Hepatocyte (in vitro differentiated cells): Measurements from ENCODE around the gene NSUN2. TPM values are rescaled to one million over a fixed set of nuclear protein-coding genes. Genes with fewer than 3 reads are reported as not detected.

Experiments
- DNase-seq: peaks from one replicate; pipeline ENCODE4 v3.0.0-alpha.2; 2016; ENCODE audit warnings: low spot score
- H2AFZ ChIP-seq: fragments of 200-600 bp; sonication (generic); 2 replicates; pipeline ENCODE4 v1.6.0; 2016; ENCODE audit warnings: antibody characterized with exemption, mild to moderate bottlenecking
- H3K27ac ChIP-seq: fragments of 200-600 bp; sonication (generic); 2 replicates; pipeline ENCODE4 v1.5.1; 2016; ENCODE audit warnings: mild to moderate bottlenecking
- H3K27me3 ChIP-seq: fragments of 200-600 bp; sonication (generic); 2 replicates; pipeline ENCODE4 v1.6.1; 2016
- H3K36me3 ChIP-seq: fragments of 200-600 bp; sonication (generic); replicated peaks from 2 replicates; pipeline ENCODE4 v1.5.1; 2016; ENCODE audit warnings: low read depth; ENCODE audit not compliant: insufficient read depth
- H3K4me1 ChIP-seq: fragments of 200-600 bp; sonication (generic); 2 replicates; pipeline ENCODE4 v1.5.1; 2016; ENCODE audit warnings: mild to moderate bottlenecking, moderate library complexity; ENCODE audit not compliant: insufficient read depth
- H3K4me2 ChIP-seq: fragments of 200-600 bp; sonication (generic); 2 replicates; pipeline ENCODE4 v1.6.0; 2016
- H3K4me3 ChIP-seq: fragments of 200-600 bp; sonication (generic); 2 replicates; pipeline ENCODE4 v1.5.1; 2016; ENCODE audit warnings: mild to moderate bottlenecking
- H3K79me2 ChIP-seq: fragments of 200-600 bp; sonication (generic); 2 replicates; pipeline ENCODE4 v1.6.0; 2017; ENCODE audit warnings: mild to moderate bottlenecking
- H3K9me2 ChIP-seq: fragments of 200-600 bp; sonication (generic); replicated peaks from 2 replicates; pipeline ENCODE4 v1.6.0; 2017; ENCODE audit warnings: mild to moderate bottlenecking; ENCODE audit not compliant: insufficient read depth
- H3K9me3 ChIP-seq: fragments of 200-600 bp; sonication (generic); 2 replicates; pipeline ENCODE4 v1.5.1; 2016; ENCODE audit warnings: low read depth, mild to moderate bottlenecking
- H4K20me1 ChIP-seq: fragments of 200-600 bp; sonication (generic); 2 replicates; pipeline ENCODE4 v1.6.0; 2016; ENCODE audit warnings: mild to moderate bottlenecking; ENCODE audit not compliant: insufficient read depth, poor library complexity, severe bottlenecking
- EZH2 ChIP-seq: fragments of 200-600 bp; sonication (generic); IDR thresholded peaks from 2 replicates; pipeline ENCODE4 v1.6.1; 2016; ENCODE audit warnings: antibody characterized with exemption, mild to moderate bottlenecking, borderline replicate concordance
- EZH2phosphoT487 ChIP-seq: fragments of 200-600 bp; sonication (generic); IDR thresholded peaks from one replicate; pipeline ENCODE4 v1.6.1; 2018; ENCODE audit warnings: antibody characterized with exemption, mild to moderate bottlenecking, low read depth, moderate library complexity; ENCODE audit not compliant: unreplicated experiment, severe bottlenecking
- WGBS: methylation state at CpG from one replicate; pipeline ENCODE4 v1.1.6; 2016; ENCODE audit warnings: low lambda C conversion rate; ENCODE audit errors: missing lambda C conversion rate; 5-methylcytosine and 5-hydroxymethylcytosine counted together
- polyA plus RNA-seq: library from polyadenylated mRNA; unstranded; fragments of >200 nt; fragmentation: Nextera tagmentation; extraction: Ambion mirVana; gene quantifications from 2 replicates; pipeline ENCODE4 v1.2.1, GENCODE V29; 2016
- total RNA-seq: library from RNA; depleted of rRNA; stranded (reverse); fragments of >200 nt; gene quantifications from 2 replicates; pipeline ENCODE4 v1.2.3, GENCODE V29; 2014
- TF ChIP-seq, protein P1 (sequence below): fragments of 200-600 bp; sonication (generic); IDR thresholded peaks from 2 replicates; pipeline ENCODE4 v1.5.1; 2016; ENCODE audit warnings: antibody characterized with exemption, mild to moderate bottlenecking; ENCODE audit not compliant: poor library complexity

NSUN2 gene
- total and polyA plus RNA-seq, 2 experiments from 2014 or later: 34.8 to 43.0 TPM

DNA sequence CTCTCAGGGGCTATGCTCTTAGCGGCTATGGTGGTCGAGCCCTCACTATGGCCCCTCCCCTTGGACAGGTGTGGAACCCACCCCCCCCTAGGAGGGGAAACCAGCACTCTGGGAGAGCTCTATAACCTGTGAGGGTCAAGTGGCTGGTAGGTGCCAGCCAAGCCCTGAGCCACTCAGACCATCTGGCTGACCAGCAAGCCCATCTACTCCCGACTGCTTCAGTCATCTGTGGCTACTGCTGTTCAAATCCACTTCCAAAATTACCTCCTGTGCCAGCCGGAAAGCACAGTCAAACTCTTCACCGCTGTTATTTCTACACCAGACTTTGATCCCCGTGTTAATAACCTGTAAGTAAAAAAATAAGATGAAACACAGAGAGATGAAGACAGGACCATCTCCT, 28.5 kb downstream of the NSUN2 start:
- no peaks in the 10 kb centered on the region for H3K36me3 ChIP-seq
- TF ChIP-seq, protein P1, sequence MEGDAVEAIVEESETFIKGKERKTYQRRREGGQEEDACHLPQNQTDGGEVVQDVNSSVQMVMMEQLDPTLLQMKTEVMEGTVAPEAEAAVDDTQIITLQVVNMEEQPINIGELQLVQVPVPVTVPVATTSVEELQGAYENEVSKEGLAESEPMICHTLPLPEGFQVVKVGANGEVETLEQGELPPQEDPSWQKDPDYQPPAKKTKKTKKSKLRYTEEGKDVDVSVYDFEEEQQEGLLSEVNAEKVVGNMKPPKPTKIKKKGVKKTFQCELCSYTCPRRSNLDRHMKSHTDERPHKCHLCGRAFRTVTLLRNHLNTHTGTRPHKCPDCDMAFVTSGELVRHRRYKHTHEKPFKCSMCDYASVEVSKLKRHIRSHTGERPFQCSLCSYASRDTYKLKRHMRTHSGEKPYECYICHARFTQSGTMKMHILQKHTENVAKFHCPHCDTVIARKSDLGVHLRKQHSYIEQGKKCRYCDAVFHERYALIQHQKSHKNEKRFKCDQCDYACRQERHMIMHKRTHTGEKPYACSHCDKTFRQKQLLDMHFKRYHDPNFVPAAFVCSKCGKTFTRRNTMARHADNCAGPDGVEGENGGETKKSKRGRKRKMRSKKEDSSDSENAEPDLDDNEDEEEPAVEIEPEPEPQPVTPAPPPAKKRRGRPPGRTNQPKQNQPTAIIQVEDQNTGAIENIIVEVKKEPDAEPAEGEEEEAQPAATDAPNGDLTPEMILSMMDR: no peak

DNA sequence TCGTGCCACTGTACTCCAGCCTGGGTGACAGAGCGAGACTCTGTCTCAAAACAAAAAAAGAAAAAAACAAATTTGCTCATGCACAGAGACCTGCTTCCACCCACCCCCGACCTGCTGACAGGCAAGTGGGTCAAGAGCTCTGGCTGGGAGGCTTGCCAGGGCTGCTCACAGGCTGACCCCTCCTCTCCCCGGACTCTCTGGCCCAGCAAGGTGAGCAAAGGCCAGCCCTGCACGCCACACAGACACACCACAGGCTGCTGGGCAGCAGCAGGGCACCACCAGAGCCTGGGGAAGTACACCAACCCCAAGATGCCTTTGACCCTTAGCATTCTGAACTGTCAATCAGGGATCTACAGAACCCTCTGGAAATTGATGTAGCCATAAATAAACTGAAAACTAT, 29.2 kb downstream of the NSUN2 start:
- no peaks in the 10 kb centered on the region for H3K4me1 ChIP-seq
- no peaks in the 10 kb centered on the region for H3K79me2 ChIP-seq
- peak; percentile 16 for DNase-seq
- no peak overlapping the region for H2AFZ ChIP-seq
- H3K27me3 ChIP-seq: no peaks in the 10 kb centered on the region
- no peaks in the 10 kb centered on the region for H3K9me3 ChIP-seq
- no peak overlapping the region for H3K4me2 ChIP-seq
- 93% methylated on average over 5 of the region's 5 CpGs for WGBS
- no peaks in the 10 kb centered on the region for H4K20me1 ChIP-seq
- no peaks in the 10 kb centered on the region for H3K9me2 ChIP-seq
- H3K36me3 ChIP-seq: no peaks in the 10 kb centered on the region
- H3K4me3 ChIP-seq: no peak overlapping the region
- TF ChIP-seq, protein P1: no peak
- TF ChIP-seq EZH2: no peak
- no peak for TF ChIP-seq EZH2phosphoT487
- no peak overlapping the region for H3K27ac ChIP-seq

More for the DNA sequence above, 28.5 kb downstream of the NSUN2 start:
- Histone ChIP-seq H3K27ac (no peak overlapping the region), H3K79me2 (no peaks in the 10 kb centered on the region), H3K4me3 (no peak overlapping the region), H3K4me2 (no peak overlapping the region), H4K20me1 (no peaks in the 10 kb centered on the region), H3K4me1 (no peaks in the 10 kb centered on the region), H3K9me3 (no peaks in the 10 kb centered on the region), H2AFZ (no peak overlapping the region), H3K27me3 (no peaks in the 10 kb centered on the region), H3K9me2 (no peaks in the 10 kb centered on the region)
- WGBS: 94% methylated on average over 6 of the region's 6 CpGs
- DNase-seq: no peak

DNA sequence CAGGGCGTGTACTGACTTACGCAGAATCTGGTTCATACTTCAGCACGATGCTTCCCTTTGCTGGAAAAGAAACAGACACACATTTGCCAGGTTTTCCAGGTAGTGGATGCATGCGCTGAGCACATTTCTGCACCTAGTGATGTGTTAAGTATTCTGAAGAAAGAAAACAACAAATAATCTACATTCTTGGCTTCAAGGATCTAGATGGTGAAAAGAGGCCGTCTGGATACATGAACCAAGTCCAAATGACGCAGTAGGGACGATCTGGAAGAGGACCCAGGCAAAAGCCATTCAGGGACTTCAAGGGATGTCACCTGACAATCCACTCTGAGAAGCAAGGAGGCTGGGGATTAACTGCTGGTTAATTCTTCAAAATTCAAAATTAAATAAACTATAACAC, 30.4 kb downstream of the NSUN2 start:
- Histone ChIP-seq H3K4me2 (no peak overlapping the region), H3K36me3 (no peaks in the 10 kb centered on the region), H3K9me3 (no peaks in the 10 kb centered on the region), H3K4me3 (no peak overlapping the region), H3K9me2 (no peaks in the 10 kb centered on the region), H3K4me1 (no peaks in the 10 kb centered on the region), H4K20me1 (no peaks in the 10 kb centered on the region), H3K79me2 (no peaks in the 10 kb centered on the region), H2AFZ (no peak overlapping the region), H3K27ac (no peak overlapping the region), H3K27me3 (no peaks in the 10 kb centered on the region)
- TF ChIP-seq EZH2 (no peak), EZH2phosphoT487 (no peak)
- TF ChIP-seq, protein P1: no peak
- WGBS: 91% methylated on average over 7 of the region's 7 CpGs
- no peak for DNase-seq

DNA sequence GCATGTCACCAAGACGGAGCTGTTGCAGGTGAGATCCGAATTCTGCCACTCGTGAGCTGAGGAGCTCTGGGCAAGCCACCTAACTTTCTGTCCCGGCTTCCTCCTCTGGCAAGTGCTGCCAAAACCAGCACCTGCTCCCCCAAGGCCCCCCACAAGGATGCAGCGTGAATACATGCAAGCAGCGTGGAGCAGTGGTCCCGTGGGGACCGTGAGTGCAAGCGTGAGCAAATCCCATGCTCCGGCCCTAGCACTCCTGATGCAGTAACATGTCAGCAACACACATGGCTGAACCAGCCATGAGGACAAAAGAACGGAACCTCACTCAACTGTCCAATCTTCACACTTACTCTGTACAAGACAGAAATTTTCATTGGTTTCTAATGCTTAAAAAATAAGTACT, 31.0 kb downstream of the NSUN2 start:
- Histone ChIP-seq H3K4me1 (no peaks in the 10 kb centered on the region), H3K27ac (no peak overlapping the region), H4K20me1 (no peaks in the 10 kb centered on the region), H3K4me2 (no peak overlapping the region), H3K4me3 (no peak overlapping the region), H3K9me3 (no peaks in the 10 kb centered on the region), H2AFZ (no peak overlapping the region), H3K27me3 (no peaks in the 10 kb centered on the region), H3K9me2 (no peaks in the 10 kb centered on the region), H3K36me3 (no peaks in the 10 kb centered on the region), H3K79me2 (no peaks in the 10 kb centered on the region)
- no peak for DNase-seq
- WGBS: 99% methylated on average over 11 of the region's 11 CpGs
- TF ChIP-seq EZH2phosphoT487 (no peak), EZH2 (no peak)
- TF ChIP-seq, protein P1: no peak
